HUES64 (cell line): Measurements from ENCODE around the gene TMEM116.

Source experiments
- H3K27ac ChIP-seq: 2 replicates; pipeline ENCODE4 v1.7.0; 2013; ENCODE audit warnings: low read depth, low read length, inconsistent platforms
- H3K27me3 ChIP-seq: 2 replicates; pipeline ENCODE4 v1.6.1; 2013; ENCODE audit warnings: mild to moderate bottlenecking, low read length; ENCODE audit not compliant: insufficient read depth
- H3K36me3 ChIP-seq: 2 replicates; pipeline ENCODE4 v1.6.1; 2013; ENCODE audit warnings: mild to moderate bottlenecking, low read length; ENCODE audit not compliant: insufficient read depth
- H3K4me1 ChIP-seq: 2 replicates; pipeline ENCODE4 v1.6.1; 2013; ENCODE audit warnings: mild to moderate bottlenecking, low read length, moderate library complexity; ENCODE audit not compliant: insufficient read depth
- H3K4me3 ChIP-seq: 2 replicates; pipeline ENCODE4 v1.5.1; 2013; ENCODE audit warnings: mild to moderate bottlenecking, low read length, moderate library complexity
- H3K9ac ChIP-seq: 2 replicates; pipeline ENCODE4 v1.6.1; 2013; ENCODE audit warnings: mild to moderate bottlenecking, low read depth, low read length
- H3K9me3 ChIP-seq: 2 replicates; pipeline ENCODE4 v1.6.1; 2013; ENCODE audit warnings: low read depth, low read length; ENCODE audit not compliant: insufficient read depth
- whole genome bisulfite sequencing: fragments of 150-250, 120-280 bp; methylation state at CpG from one replicate; pipeline ENCODE4 v1.1.7; 2013; ENCODE audit warnings: missing lambda C conversion rate; 5-methylcytosine and 5-hydroxymethylcytosine counted together

TMEM116 gene

GRCh38 chr12:111887926-111888745 is 124.8 kb downstream of the TMEM116 start:
- Histone ChIP-seq H3K4me3 (no peak overlapping the region), H3K4me1 (no peaks in the 10 kb centered on the region), H3K9me3 (no peaks in the 10 kb centered on the region), H3K36me3 (peaks cover 97% of the 10 kb centered on the region), H3K27ac (no peak overlapping the region), H3K9ac (no peak overlapping the region), H3K27me3 (no peaks in the 10 kb centered on the region)
- 96% methylated on average over 11 of the region's 11 CpGs for WGBS

GRCh38 chr12:111886662-111887545 is 126.1 kb downstream of the TMEM116 start:
- no peak overlapping the region for H3K9ac ChIP-seq
- peaks cover 95% of the 10 kb centered on the region for H3K36me3 ChIP-seq
- no peak overlapping the region for H3K4me3 ChIP-seq
- WGBS = 94% methylated on average over 7 of the region's 7 CpGs
- no peaks in the 10 kb centered on the region for H3K4me1 ChIP-seq
- no peaks in the 10 kb centered on the region for H3K27me3 ChIP-seq
- no peak overlapping the region for H3K27ac ChIP-seq
- no peaks in the 10 kb centered on the region for H3K9me3 ChIP-seq

- Histone ChIP-seq H3K4me3 (no peak overlapping the region), H3K9ac (no peak overlapping the region), H3K27me3 (no peaks in the 10 kb centered on the region), H3K36me3 (peaks cover 91% of the 10 kb centered on the region), H3K27ac (no peak overlapping the region), H3K4me1 (no peaks in the 10 kb centered on the region), H3K9me3 (no peaks in the 10 kb centered on the region)
- WGBS = 97% methylated on average over 1 of the region's 1 CpG
Measured at GRCh38 chr12:111881716-111882115, 131.2 kb downstream of the TMEM116 start.
